Neural cell (in vitro differentiated cells): Measurements from ENCODE around the gene FSTL3.

Source experiments
- EP300 ChIP-seq: fragments of 450-650 bp; conservative IDR thresholded peaks from 2 replicates; pipeline ENCODE4 v1.6.1; 2014; ENCODE audit warnings: antibody characterized with exemption, mild to moderate bottlenecking, moderate library complexity; ENCODE audit not compliant: poor library complexity, severe bottlenecking
- EZH2 ChIP-seq: fragments of 200-600, 300-800 bp; shearing (Covaris generic), sonication (generic); IDR thresholded peaks from 2 replicates; pipeline ENCODE4 v1.6.1; 2014; ENCODE audit warnings: antibody characterized with exemption, low read length, borderline replicate concordance, mild to moderate bottlenecking; ENCODE audit not compliant: insufficient read depth, poor library complexity, severe bottlenecking
- POLR2AphosphoS5 ChIP-seq: IDR thresholded peaks from 2 replicates; pipeline ENCODE4 v1.6.1; 2012
- RAD21 ChIP-seq: fragments of 450-650 bp; conservative IDR thresholded peaks from 2 replicates; pipeline ENCODE4 v1.6.1; 2014; ENCODE audit warnings: antibody characterized with exemption, mild to moderate bottlenecking, moderate library complexity
- REST ChIP-seq: IDR thresholded peaks from 2 replicates; pipeline ENCODE4 v1.6.1; 2012; ENCODE audit warnings: borderline replicate concordance
- TAF1 ChIP-seq: IDR thresholded peaks from 2 replicates; pipeline ENCODE4 v1.6.1; 2012; ENCODE audit warnings: low read depth
- TF ChIP-seq, protein P1 (sequence below): fragments of 450-650 bp; IDR thresholded peaks from 2 replicates; pipeline ENCODE4 v1.5.1; 2014; ENCODE audit warnings: antibody characterized with exemption, mild to moderate bottlenecking, moderate library complexity; ENCODE audit not compliant: poor library complexity, severe bottlenecking

DNA sequence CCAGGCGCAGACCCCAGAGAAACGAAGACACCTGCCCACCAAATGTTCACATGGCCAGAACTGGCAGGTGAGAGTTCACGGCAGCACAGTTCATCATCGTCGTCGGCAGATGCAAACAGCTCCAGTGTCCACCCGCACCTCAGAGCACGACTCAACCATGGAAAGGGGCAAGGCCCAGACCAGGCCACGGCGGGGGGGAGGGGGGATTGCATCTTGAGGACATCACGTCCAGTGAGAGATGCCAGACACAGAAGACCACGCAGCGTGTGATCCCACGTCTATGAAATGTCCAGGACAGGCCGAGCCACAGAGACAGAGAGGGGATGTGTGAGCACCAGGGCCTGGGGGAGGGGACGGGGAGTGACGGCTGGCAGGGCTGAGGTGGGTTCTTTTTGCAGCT is 20.5 kb upstream of the FSTL3 start:
- TF ChIP-seq REST = no peak
- TF ChIP-seq EP300 = no peak
- TF ChIP-seq, protein P1, sequence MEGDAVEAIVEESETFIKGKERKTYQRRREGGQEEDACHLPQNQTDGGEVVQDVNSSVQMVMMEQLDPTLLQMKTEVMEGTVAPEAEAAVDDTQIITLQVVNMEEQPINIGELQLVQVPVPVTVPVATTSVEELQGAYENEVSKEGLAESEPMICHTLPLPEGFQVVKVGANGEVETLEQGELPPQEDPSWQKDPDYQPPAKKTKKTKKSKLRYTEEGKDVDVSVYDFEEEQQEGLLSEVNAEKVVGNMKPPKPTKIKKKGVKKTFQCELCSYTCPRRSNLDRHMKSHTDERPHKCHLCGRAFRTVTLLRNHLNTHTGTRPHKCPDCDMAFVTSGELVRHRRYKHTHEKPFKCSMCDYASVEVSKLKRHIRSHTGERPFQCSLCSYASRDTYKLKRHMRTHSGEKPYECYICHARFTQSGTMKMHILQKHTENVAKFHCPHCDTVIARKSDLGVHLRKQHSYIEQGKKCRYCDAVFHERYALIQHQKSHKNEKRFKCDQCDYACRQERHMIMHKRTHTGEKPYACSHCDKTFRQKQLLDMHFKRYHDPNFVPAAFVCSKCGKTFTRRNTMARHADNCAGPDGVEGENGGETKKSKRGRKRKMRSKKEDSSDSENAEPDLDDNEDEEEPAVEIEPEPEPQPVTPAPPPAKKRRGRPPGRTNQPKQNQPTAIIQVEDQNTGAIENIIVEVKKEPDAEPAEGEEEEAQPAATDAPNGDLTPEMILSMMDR = no peak
- TF ChIP-seq EZH2 = no peak
- no peak for TF ChIP-seq POLR2AphosphoS5
- TF ChIP-seq TAF1 = no peak
- no peak for TF ChIP-seq RAD21
